H1 (cell line): ENCODE measurements around the gene CSF2. TPM values are rescaled to one million over a fixed set of nuclear protein-coding genes. Genes with fewer than 3 reads are reported as not detected.

Experiments
- CTCF ChIA-PET: fragments of 300-600 bp; sonication (Branson Sonifier 250); formaldehyde crosslinking; loops from one replicate; lab custom pipeline; 2021; ENCODE audit not compliant: partially characterized antibody; lab: Charles Lee
- POLR2A ChIA-PET: fragments of 300-600 bp; sonication (Branson Sonifier 250); formaldehyde crosslinking; loops from one replicate; lab custom pipeline; 2021; ENCODE audit warnings: inconsistent platforms; ENCODE audit not compliant: partially characterized antibody; lab: Charles Lee
- DNase-seq, 2 experiments: peaks; one replicate each; pipeline versions ENCODE4 v3.0.0 to v3.0.0-alpha.2; 2010 to 2022; ENCODE audit warnings: low spot score in 2 of 2, low read depth in 1 of 2, mixed read lengths in 1 of 2
- FAIRE-seq: peaks from 2 replicates; lab custom pipeline; 2011; peaks lifted over from hg19 to GRCh38; lab: Jason Lieb, UNC
- H2AFZ ChIP-seq: 2 replicates; pipeline ENCODE4 v1.8.1; 2012; ENCODE audit warnings: low read length, inconsistent platforms
- H2AK5ac ChIP-seq: 2 replicates; pipeline ENCODE4 v1.6.1; 2013; ENCODE audit warnings: low read depth, low read length
- H2BK120ac ChIP-seq: replicated peaks from 2 replicates; pipeline ENCODE3; 2013; ENCODE audit warnings: low read depth, low read length, inconsistent platforms
- H2BK12ac ChIP-seq: 2 replicates; pipeline ENCODE4 v1.6.1; 2013; ENCODE audit warnings: low read depth, low read length
- H2BK15ac ChIP-seq: 2 replicates; pipeline ENCODE4 v1.6.1; 2013; ENCODE audit warnings: low read length
- H2BK20ac ChIP-seq: 2 replicates; pipeline ENCODE4 v1.6.1; 2013; ENCODE audit warnings: low read length
- H2BK5ac ChIP-seq: 2 replicates; pipeline ENCODE4 v1.6.1; 2013; ENCODE audit warnings: low read depth, low read length
- H3K14ac ChIP-seq: 2 replicates; pipeline ENCODE4 v1.6.1; 2013; ENCODE audit warnings: inconsistent platforms; ENCODE audit not compliant: insufficient read length
- H3K18ac ChIP-seq: 2 replicates; pipeline ENCODE4 v1.6.1; 2013; ENCODE audit warnings: low read length; ENCODE audit errors: extremely low read depth
- H3K23ac ChIP-seq: 2 replicates; pipeline ENCODE4 v1.6.1; 2013; ENCODE audit warnings: inconsistent platforms; ENCODE audit not compliant: insufficient read length
- H3K23me2 ChIP-seq: 2 replicates; pipeline ENCODE4 v1.6.1; 2013; ENCODE audit warnings: low read depth, low read length
- H3K27ac ChIP-seq: 2 replicates; pipeline ENCODE4 v1.6.1; 2011; ENCODE audit warnings: low read depth, low read length, inconsistent platforms
- H3K27me3 ChIP-seq, 4 experiments: replicated peaks in 1 of 4; 1 replicate in 1 of 4; 2 replicates in 3 of 4; pipeline versions ENCODE4 v1.6.1 to v1.8.1; 2011 to 2013; ENCODE audit warnings: low read length in 3 of 4, mild to moderate bottlenecking in 3 of 4, inconsistent platforms in 2 of 4, mixed read lengths in 2 of 4, moderate library complexity in 1 of 4; ENCODE audit not compliant: control insufficient read depth in 3 of 4, insufficient read depth in 3 of 4; ENCODE audit errors: extremely low read depth in 1 of 4
- H3K36me3 ChIP-seq, 4 experiments: 2 replicates each; pipeline versions ENCODE4 v1.6.1 to v1.8.1; 2011 to 2013; ENCODE audit warnings: mild to moderate bottlenecking in 4 of 4, low read length in 3 of 4, moderate library complexity in 2 of 4, control low read depth in 1 of 4, inconsistent platforms in 1 of 4; ENCODE audit not compliant: insufficient read depth in 4 of 4, control insufficient read depth in 2 of 4
- H3K4ac ChIP-seq: replicated peaks from 2 replicates; pipeline ENCODE3; 2013; ENCODE audit warnings: low read length, low read depth, mixed read lengths, inconsistent platforms; ENCODE audit not compliant: insufficient read length
- H3K4me1 ChIP-seq, 4 experiments: replicated peaks in 1 of 4; 1 replicate in 1 of 4; 2 replicates in 3 of 4; pipeline versions ENCODE4 v1.6.1 to v1.8.1; 2011 to 2013; ENCODE audit warnings: low read length in 3 of 4, inconsistent platforms in 2 of 4, mixed read lengths in 1 of 4; ENCODE audit not compliant: insufficient read depth in 4 of 4, control insufficient read depth in 3 of 4
- H3K4me2 ChIP-seq, 2 experiments: 2 replicates each; pipeline versions ENCODE4 v1.6.1 to v1.8.1; 2011 to 2013; ENCODE audit warnings: low read depth in 2 of 2, low read length in 2 of 2, control low read depth in 1 of 2, inconsistent platforms in 1 of 2, mild to moderate bottlenecking in 1 of 2; ENCODE audit not compliant: insufficient read depth in 1 of 2
- H3K4me3 ChIP-seq, 4 experiments: fragments of 200-600, 300-600 bp in 1 of 4; sonication (generic), shearing (Covaris generic), sonication (Bioruptor Twin) in 1 of 4; 2 replicates each; pipeline versions ENCODE4 v1.5.1 to v1.8.1; 2011 to 2016; ENCODE audit warnings: low read length in 4 of 4, low read depth in 3 of 4, control low read depth in 2 of 4, inconsistent platforms in 2 of 4, mild to moderate bottlenecking in 2 of 4, mixed read lengths in 1 of 4, moderate library complexity in 1 of 4; ENCODE audit not compliant: insufficient read depth in 2 of 4; ENCODE audit errors: extremely low read depth in 1 of 4
- H3K56ac ChIP-seq: replicated peaks from 2 replicates; pipeline ENCODE3; 2013; ENCODE audit warnings: low read depth, mild to moderate bottlenecking, mixed read lengths, low read length, inconsistent platforms; ENCODE audit not compliant: insufficient read length
- H3K79me1 ChIP-seq: 2 replicates; pipeline ENCODE4 v1.6.1; 2013; ENCODE audit warnings: low read depth, low read length, control low read depth
- H3K79me2 ChIP-seq, 2 experiments: 2 replicates each; pipeline versions ENCODE4 v1.6.1 to v1.8.1; 2012 to 2013; ENCODE audit warnings: low read length in 2 of 2, mild to moderate bottlenecking in 2 of 2, inconsistent platforms in 1 of 2; ENCODE audit not compliant: insufficient read depth in 2 of 2, control insufficient read depth in 1 of 2
- H3K9ac ChIP-seq, 4 experiments: replicated peaks in 1 of 4; 1 replicate in 1 of 4; 2 replicates in 3 of 4; pipeline versions ENCODE4 v1.6.1 to v1.8.1; 2011 to 2013; ENCODE audit warnings: low read depth in 3 of 4, low read length in 3 of 4, control low read depth in 2 of 4, mild to moderate bottlenecking in 2 of 4, moderate library complexity in 2 of 4, inconsistent platforms in 1 of 4; ENCODE audit errors: extremely low read depth in 1 of 4
- H3K9me3 ChIP-seq, 2 experiments: 2 replicates each; pipeline versions ENCODE4 v1.6.1 to v1.8.1; 2012 to 2013; ENCODE audit warnings: mild to moderate bottlenecking in 2 of 2, moderate library complexity in 2 of 2, control low read depth in 1 of 2, inconsistent platforms in 1 of 2, low read depth in 1 of 2, low read length in 1 of 2, mixed read lengths in 1 of 2; ENCODE audit not compliant: insufficient read depth in 2 of 2
- H4K20me1 ChIP-seq, 2 experiments: replicated peaks in 1 of 2; 2 replicates each; pipeline versions ENCODE3 to v1.8.1; 2011 to 2013; ENCODE audit warnings: inconsistent platforms in 2 of 2, low read length in 2 of 2, mild to moderate bottlenecking in 1 of 2; ENCODE audit not compliant: insufficient read depth in 2 of 2, control insufficient read depth in 1 of 2
- H4K5ac ChIP-seq: 2 replicates; pipeline ENCODE4 v1.6.1; 2013; ENCODE audit warnings: low read length, low read depth, mixed read lengths, inconsistent platforms; ENCODE audit not compliant: insufficient read length
- H4K8ac ChIP-seq: 2 replicates; pipeline ENCODE4 v1.8.0; 2013; ENCODE audit warnings: mild to moderate bottlenecking, moderate library complexity, low read length, inconsistent platforms; ENCODE audit not compliant: insufficient read depth; ENCODE audit errors: extremely low read depth
- H4K91ac ChIP-seq: replicated peaks from 2 replicates; pipeline ENCODE3; 2013; ENCODE audit warnings: low read length, mixed read lengths, inconsistent platforms; ENCODE audit not compliant: insufficient read length
- BCL11A ChIP-seq, 2 experiments: IDR thresholded peaks; one replicate each; pipeline ENCODE4 v1.6.1; 2011; ENCODE audit warnings: low read depth in 2 of 2, low read length in 2 of 2, mild to moderate bottlenecking in 2 of 2
- PHF8 ChIP-seq: fragments of 200-600 bp; sonication (generic); conservative IDR thresholded peaks from 2 replicates; pipeline ENCODE4 v1.7.1; 2012; ENCODE audit warnings: low read depth, mild to moderate bottlenecking, inconsistent platforms, low read length, moderate library complexity
- RAD21 ChIP-seq, 2 experiments: IDR thresholded peaks in 1 of 2; conservative IDR thresholded peaks in 1 of 2; 2 replicates each; pipeline ENCODE4 v1.6.1; 2011; ENCODE audit warnings: low read depth in 2 of 2, low read length in 2 of 2, improper control_type of control experiment in 1 of 2, inconsistent platforms in 1 of 2, mild to moderate bottlenecking in 1 of 2, moderate library complexity in 1 of 2
- SUZ12 ChIP-seq: fragments of 200-600 bp; sonication (generic); IDR thresholded peaks from 2 replicates; pipeline ENCODE4 v1.6.1; 2012; ENCODE audit warnings: mild to moderate bottlenecking, inconsistent platforms, low read length, moderate library complexity, mixed read lengths
- WGBS, 2 experiments: shearing (Covaris generic) in 1 of 2; methylation state at CpG; one replicate each; pipeline versions ENCODE4 v1.1.6 to v1.1.7; 2013 to 2015; ENCODE audit warnings: low lambda C conversion rate in 2 of 2, mixed read lengths in 2 of 2, inconsistent platforms in 1 of 2, low coverage in 1 of 2, missing lambda C conversion rate in 1 of 2; ENCODE audit not compliant: insufficient replicate concordance in 2 of 2, insufficient coverage in 1 of 2, insufficient read length in 1 of 2; ENCODE audit errors: extremely low coverage in 1 of 2, missing lambda C conversion rate in 1 of 2; 5-methylcytosine and 5-hydroxymethylcytosine counted together
- polyA plus RNA-seq, 7 experiments: library from polyadenylated mRNA; depleted of rRNA in 3 of 7; stranded (reverse) in 5 of 7; unstranded in 2 of 7; fragments of >200 nt in 5 of 7; fragments of 200-250 nt in 2 of 7; gene quantifications; 1 replicate in 5 of 7; 2 replicates in 1 of 7; 4 replicates in 1 of 7; pipeline versions ENCODE4 v1.2.1 to v1.2.3, GENCODE V29; 2011 to 2013; ENCODE audit warnings: missing spikeins in 2 of 7, mixed read lengths in 2 of 7
- total RNA-seq: library from RNA; stranded (reverse); fragmentation: NEBNext Ultra II Directional; extraction: Animal tissue kit (Norgen Biotek cat#: 25700); gene quantifications from 2 replicates; pipeline ENCODE4 v1.2.1, GENCODE V29; 2021
- TF ChIP-seq, protein P1 (sequence below), 3 experiments: IDR thresholded peaks; 1 replicate in 2 of 3; 2 replicates in 1 of 3; pipeline versions ENCODE4 v1.5.1 to v1.6.1; 2011; ENCODE audit warnings: low read length in 3 of 3, mild to moderate bottlenecking in 3 of 3, inconsistent platforms in 2 of 3, low read depth in 1 of 3, moderate library complexity in 1 of 3; ENCODE audit not compliant: insufficient read depth in 1 of 3; ENCODE audit errors: control extremely low read depth in 1 of 3
- TF ChIP-seq, protein P2 (sequence below): IDR thresholded peaks from 2 replicates; pipeline ENCODE4 v1.6.1; 2012; ENCODE audit warnings: inconsistent platforms

The CSF2 gene
- total and polyA plus RNA-seq, 2 of the 8 experiments (the other 6 are each of a cell fraction or from before 2014, with no cell fraction given) = not detected

DNA sequence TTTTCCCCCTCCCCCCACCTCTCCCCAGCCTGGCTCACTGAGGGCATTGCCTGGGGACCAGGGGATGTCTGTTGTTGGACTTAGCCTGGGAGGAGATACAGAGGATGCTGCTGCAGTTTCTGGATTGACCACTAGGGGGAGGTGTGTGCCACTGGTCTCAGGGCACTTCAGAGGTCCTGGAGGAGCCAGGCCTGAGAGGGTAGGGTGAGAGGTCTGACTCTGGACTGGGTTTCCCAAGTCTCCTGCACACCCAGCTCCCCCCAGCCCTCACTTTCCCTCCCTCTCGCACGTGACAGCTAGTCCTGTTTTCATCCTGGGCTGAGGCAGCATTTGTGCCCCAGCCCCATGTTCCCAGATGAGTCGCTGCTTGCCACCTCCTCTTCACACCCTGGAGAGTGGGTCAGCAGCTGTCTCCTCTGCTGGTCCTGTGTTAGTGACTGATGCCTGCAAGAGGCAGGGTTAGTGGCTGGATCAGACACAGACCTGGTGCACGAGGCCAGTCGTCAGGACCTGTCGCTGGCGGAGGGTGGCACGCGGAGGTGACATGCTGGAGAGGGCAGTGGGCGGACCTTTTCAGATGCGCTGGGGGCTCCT is 8.8 kb upstream of the CSF2 start:
- H3K9ac ChIP-seq = no peak overlapping the region
- H3K4me2 ChIP-seq = no peak overlapping the region
- H4K5ac ChIP-seq = no peak overlapping the region
- no peak overlapping the region for H2AK5ac ChIP-seq
- 60% methylated on average over 11 of the region's 11 CpGs; no CpG with 5 or more reads in 1 of the 2 experiments for WGBS, 2 experiments
- no peak overlapping the region for H4K91ac ChIP-seq
- FAIRE-seq (peak; percentile 58), DNase-seq (peak; percentile 65 to 97)
- H2BK120ac ChIP-seq = no peak overlapping the region
- TF ChIP-seq SUZ12 (no peak), PHF8 (no peak), BCL11A (IDR thresholded peaks at IDR 0.05; ENCODE audit: low read depth in 2 of 2, low read length in 2 of 2) (no peak), RAD21 (IDR thresholded peaks at IDR 0.05 in 1 of 2, conservative IDR thresholded peaks at IDR 0.05 in 1 of 2; ENCODE audit: low read depth in 2 of 2, low read length in 2 of 2) (peak; percentile 73 to 80)
- TF ChIP-seq, protein P1, sequence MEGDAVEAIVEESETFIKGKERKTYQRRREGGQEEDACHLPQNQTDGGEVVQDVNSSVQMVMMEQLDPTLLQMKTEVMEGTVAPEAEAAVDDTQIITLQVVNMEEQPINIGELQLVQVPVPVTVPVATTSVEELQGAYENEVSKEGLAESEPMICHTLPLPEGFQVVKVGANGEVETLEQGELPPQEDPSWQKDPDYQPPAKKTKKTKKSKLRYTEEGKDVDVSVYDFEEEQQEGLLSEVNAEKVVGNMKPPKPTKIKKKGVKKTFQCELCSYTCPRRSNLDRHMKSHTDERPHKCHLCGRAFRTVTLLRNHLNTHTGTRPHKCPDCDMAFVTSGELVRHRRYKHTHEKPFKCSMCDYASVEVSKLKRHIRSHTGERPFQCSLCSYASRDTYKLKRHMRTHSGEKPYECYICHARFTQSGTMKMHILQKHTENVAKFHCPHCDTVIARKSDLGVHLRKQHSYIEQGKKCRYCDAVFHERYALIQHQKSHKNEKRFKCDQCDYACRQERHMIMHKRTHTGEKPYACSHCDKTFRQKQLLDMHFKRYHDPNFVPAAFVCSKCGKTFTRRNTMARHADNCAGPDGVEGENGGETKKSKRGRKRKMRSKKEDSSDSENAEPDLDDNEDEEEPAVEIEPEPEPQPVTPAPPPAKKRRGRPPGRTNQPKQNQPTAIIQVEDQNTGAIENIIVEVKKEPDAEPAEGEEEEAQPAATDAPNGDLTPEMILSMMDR (IDR thresholded peaks at IDR 0.05; ENCODE audit: control extremely low read depth in 1 of 3, insufficient read depth in 1 of 3, low read depth in 1 of 3, low read length in 3 of 3) = peak in 2 of 3 experiments; percentile 88 to 98; a peak in 3 of 4 replicates
- TF ChIP-seq, protein P2, sequence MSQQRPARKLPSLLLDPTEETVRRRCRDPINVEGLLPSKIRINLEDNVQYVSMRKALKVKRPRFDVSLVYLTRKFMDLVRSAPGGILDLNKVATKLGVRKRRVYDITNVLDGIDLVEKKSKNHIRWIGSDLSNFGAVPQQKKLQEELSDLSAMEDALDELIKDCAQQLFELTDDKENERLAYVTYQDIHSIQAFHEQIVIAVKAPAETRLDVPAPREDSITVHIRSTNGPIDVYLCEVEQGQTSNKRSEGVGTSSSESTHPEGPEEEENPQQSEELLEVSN = peak; percentile 54; the same call in 1 of the 2 replicates
- ChIA-PET CTCF (interaction anchor here (0.7 to 6.5 kb wide), 41 partner anchors 9 to 588 kb away, joined by 3 to 42 read pairs (median 4); partner anchors contain the start of genes ACSL6, CSF2 and SLC22A5), POLR2A (no interaction called here)
- H2BK15ac ChIP-seq = 0 out of 2 replicates have a peak overlapping the region, but pooled peaks have one; percentile 53
- no peaks in the 10 kb centered on the region for H3K23me2 ChIP-seq
- no peak overlapping the region for H3K56ac ChIP-seq
- no peak overlapping the region for H3K18ac ChIP-seq
- H3K9me3 ChIP-seq = no peaks in the 10 kb centered on the region
- no peak overlapping the region for H2AFZ ChIP-seq
- H3K27me3 ChIP-seq = no peaks in the 10 kb centered on the region
- H3K79me2 ChIP-seq = no peaks in the 10 kb centered on the region
- H2BK5ac ChIP-seq = no peak overlapping the region
- H3K27ac ChIP-seq = no peak overlapping the region
- peak overlapping the region; percentile 60; the same call in 1 of the 2 replicates for H2BK12ac ChIP-seq
- H4K20me1 ChIP-seq = no peaks in the 10 kb centered on the region
- H3K36me3 ChIP-seq = no peaks in the 10 kb centered on the region
- no peak overlapping the region for H3K14ac ChIP-seq
- H3K23ac ChIP-seq = no peak overlapping the region
- no peaks in the 10 kb centered on the region for H3K79me1 ChIP-seq
- H3K4me3 ChIP-seq = no peak overlapping the region
- no peak overlapping the region for H3K4ac ChIP-seq
- H4K8ac ChIP-seq = no peak overlapping the region
- no peak overlapping the region for H2BK20ac ChIP-seq
- no peaks in the 10 kb centered on the region; a peak in 1 of 7 replicates for H3K4me1 ChIP-seq
